ENCODE results near the gene SUZ12.

DNA sequence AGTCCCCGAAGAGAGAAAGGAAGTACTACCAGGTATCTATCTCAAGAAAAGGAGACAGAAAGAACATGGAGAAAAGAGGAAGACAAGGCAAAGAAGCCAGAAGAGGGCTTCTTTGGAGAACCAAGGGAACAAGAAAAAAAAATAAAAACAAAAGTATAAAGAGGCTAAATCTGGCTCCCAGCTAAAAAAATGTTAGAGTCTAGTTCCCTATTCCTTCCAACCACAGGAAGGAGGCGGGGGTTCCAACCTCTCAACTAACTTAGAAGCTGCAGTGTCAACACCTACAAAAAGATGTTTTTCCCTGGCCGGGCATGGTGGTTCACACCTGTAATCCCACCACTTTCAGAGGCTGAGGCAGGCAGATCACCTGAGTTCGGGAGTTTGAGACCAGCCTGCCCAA lies 48.7 kb upstream of the SUZ12 start:
- TF ChIP-seq EZH2phosphoT487 (IDR thresholded peaks at IDR 0.05; ENCODE audit: borderline replicate concordance, low read length) = no peak
- no peak for TF ChIP-seq CTCF (IDR thresholded peaks at IDR 0.05; ENCODE audit: low read depth, low read length, poor library complexity, severe bottlenecking)

Measured in DOHH2 (cell line).